Gastroesophageal sphincter (tissue), 3 donors: ENCODE results near the gene DYRK4.

Source experiments
- POLR2A ChIP-seq, 2 donors: fragments of 450-650 bp; IDR thresholded peaks; one replicate each; pipeline ENCODE4 v1.6.1; 2017; ENCODE audit warnings: antibody characterized with exemption in 2 of 2, mild to moderate bottlenecking in 2 of 2, moderate library complexity in 1 of 2
- TF ChIP-seq, protein P1 (sequence below), 4 experiments: fragments of 200-600 bp in 2 of 4; fragments of 450-650 bp in 2 of 4; sonication (generic) in 1 of 4; IDR thresholded peaks; one replicate each; pipeline ENCODE4 v1.5.1; 2017 to 2019; ENCODE audit warnings: antibody characterized with exemption in 4 of 4, mild to moderate bottlenecking in 2 of 4, moderate library complexity in 2 of 4

DNA sequence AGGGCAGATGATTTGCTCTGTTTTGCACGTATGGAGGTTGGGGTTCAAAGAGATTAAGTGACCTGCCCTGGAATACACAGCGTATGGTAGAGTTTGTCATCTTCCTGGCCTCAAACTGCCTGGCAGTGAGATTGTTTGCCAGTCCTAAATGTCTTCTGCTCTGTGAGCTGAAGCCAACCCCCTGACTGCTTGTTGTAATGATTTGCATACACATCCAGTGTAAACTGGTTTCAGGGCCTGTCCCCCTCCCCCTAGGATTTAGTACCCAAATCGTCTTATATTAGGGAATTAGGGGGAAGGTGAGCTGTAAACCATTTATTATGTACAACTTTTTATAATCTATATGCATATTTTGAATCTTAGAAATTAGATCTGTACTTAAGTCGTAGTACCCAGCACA is 48.5 kb downstream of the DYRK4 start:
- TF ChIP-seq, protein P1, sequence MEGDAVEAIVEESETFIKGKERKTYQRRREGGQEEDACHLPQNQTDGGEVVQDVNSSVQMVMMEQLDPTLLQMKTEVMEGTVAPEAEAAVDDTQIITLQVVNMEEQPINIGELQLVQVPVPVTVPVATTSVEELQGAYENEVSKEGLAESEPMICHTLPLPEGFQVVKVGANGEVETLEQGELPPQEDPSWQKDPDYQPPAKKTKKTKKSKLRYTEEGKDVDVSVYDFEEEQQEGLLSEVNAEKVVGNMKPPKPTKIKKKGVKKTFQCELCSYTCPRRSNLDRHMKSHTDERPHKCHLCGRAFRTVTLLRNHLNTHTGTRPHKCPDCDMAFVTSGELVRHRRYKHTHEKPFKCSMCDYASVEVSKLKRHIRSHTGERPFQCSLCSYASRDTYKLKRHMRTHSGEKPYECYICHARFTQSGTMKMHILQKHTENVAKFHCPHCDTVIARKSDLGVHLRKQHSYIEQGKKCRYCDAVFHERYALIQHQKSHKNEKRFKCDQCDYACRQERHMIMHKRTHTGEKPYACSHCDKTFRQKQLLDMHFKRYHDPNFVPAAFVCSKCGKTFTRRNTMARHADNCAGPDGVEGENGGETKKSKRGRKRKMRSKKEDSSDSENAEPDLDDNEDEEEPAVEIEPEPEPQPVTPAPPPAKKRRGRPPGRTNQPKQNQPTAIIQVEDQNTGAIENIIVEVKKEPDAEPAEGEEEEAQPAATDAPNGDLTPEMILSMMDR (IDR thresholded peaks at IDR 0.05): no peak
- TF ChIP-seq POLR2A (IDR thresholded peaks at IDR 0.05): no peak
